HG03442 (cell line): ENCODE measurements around the gene ZNF330.

Experiments used
- ATAC-seq: cut with Tn5 transposase; IDR thresholded peaks from one replicate; pipeline ENCODE4 v1.9.1; 2021; ENCODE audit warnings: mild to moderate bottlenecking, moderate library complexity; ENCODE audit not compliant: unreplicated experiment

ZNF330 gene

DNA sequence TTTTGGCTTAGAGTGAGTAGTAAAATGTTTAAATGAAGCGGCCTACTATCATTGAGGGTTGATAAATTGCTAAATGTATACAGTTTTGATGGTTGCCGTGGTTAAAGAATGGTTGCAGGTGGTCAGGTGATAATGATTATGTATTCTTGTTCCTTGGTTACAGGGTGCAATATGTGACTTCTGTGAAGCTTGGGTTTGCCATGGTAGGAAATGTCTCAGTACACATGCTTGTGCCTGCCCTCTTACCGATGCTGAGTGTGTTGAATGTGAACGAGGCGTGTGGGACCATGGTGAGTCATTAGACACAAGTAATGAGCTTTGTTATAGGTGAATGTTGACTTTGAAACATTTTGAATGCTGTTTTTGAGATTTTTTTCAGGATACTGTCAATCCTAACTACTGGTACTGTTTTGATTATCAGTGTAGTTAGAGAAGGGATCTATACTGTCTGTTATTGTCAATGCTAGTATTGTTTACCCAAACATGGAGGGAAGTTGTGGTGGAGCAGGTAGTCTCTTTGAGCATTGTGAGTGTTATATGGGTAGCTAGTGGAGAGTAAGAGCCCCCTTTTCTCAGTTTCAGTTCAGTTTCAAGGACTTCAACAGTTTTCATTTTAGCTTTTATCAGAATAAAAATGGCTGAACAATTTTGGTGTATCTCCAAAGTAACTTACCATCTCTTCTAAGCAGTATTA, 8.9 kb downstream of the ZNF330 start:
- ATAC-seq, result peak; percentile 70

DNA sequence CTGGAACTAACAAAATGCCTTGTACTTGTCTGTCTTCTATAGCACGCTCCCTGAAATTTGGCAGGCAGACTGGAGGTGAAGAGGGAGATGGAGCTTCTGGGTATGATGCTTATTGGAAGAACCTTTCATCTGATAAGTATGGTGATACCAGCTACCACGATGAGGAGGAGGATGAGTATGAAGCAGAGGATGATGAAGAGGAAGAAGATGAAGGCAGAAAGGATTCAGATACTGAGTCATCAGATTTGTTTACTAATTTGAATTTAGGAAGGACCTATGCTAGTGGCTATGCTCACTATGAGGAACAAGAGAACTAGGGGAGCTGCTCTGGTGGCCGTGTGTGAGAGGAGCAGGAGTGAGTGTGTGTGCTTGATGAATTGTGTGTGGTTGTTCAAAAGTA, 13.0 kb downstream of the ZNF330 start:
- no peak for ATAC-seq

DNA sequence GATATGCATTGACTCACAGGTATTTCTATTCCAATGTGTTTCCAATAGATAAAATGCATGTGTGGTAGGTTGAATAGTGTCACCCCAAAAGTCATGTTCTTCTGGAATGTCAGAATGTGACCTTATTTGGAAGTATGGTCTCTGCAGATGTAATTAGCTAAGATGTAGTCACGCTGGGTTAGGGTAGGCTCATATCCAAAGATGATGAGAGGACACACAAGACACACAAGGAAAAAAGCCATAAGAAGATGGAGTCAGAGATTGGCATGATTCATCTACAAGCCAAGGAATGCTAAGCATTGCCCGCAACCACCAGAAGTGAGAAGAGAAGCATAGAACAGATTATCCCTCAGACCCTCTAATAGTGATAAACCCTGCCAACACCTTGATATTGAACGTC, 17.5 kb downstream of the ZNF330 start:
- no peak for ATAC-seq

DNA sequence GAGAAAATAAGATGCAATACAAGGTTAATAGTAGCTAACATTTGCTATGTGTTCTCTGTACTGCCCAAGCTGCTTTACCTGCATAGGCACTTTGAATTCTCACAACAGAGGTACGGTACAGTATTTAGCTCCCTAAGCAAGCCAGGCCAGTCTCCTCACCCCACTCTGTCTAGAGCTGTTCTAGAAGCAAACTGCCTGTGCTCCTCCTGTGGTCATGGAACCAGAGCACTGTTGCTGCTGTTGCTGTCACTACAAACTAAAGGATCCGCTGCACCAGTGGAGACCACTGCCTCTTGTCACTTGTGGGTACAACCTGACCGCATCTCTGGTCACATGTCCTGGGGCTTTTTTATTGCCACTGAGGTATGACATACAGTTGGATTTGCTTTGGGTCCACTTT, 19.6 kb downstream of the ZNF330 start:
- no peak for ATAC-seq

DNA sequence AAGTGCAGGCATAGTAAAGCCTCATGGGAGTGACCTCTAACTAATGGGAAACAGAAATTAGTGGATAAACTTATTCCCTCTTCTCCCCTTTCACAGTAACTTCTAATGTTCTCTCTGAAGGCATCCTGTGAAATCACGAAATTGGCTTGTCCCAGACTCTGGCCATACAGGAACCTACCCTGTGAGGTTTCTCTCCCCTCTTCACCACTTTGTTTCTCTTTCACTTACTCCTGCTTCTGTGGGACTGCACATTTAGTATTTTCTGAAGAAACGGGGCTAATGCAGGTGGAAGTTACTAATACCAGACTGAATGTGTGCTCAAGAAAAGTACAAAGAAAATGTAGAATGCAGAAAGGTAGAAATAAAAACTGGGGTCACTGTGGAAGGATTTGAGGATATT, 20.0 kb downstream of the ZNF330 start:
- no peak for ATAC-seq

DNA sequence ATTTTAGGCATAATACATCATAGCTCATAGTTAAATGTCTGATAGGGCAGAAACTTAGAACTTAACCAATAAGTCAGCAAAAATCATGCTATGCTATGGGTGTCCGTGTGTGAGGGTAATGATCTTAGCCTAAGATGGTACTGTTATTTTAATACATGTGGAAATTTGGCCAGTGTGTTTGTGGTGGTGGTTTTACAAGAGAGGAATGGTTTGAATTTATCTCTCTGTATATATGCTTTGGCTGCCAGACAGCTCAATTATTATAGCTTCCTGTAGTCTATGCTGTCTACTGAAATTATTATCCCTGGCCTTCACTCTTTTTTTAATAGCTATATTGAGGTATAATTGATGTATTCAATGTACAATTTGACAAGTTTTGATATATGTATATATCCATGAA, 21.3 kb downstream of the ZNF330 start:
- no peak for ATAC-seq

DNA sequence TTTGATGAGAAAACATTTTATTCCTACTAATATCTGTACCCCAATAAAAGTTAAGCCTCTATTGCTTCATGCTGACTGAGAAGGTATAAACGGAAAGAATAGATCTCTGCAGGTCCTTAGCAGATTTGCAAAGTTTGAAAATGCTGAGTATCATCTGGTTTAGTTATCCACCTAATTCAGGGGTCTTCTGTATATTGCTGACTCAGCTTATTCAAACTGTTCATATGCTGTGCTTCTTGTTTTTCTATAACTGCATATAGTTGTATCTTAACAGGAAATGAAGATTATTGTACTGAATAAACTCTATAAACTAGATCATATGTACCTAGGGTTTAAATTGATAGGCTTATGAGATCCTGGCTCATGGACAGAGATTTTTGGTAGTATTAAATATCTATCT, 23.7 kb downstream of the ZNF330 start:
- ATAC-seq, result no peak

DNA sequence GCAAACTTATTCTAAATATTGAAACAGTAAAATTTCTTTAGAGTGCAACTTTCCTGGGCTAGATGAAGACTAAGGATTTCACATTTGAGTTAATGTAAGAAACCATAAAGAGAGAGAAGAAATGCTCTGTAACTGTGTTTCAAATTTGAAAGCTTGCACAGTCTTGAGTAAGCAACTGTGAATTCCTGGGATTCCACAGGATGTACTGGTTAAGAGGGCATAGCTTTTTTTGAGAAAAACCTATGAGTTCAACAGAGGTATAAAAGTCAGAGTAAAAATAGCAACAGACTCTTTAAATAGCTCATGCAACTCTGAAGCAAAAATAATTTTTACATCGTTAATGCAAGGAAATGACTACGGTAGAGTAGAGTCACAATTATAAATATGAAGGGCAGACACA, 25.5 kb downstream of the ZNF330 start:
- no peak for ATAC-seq

DNA sequence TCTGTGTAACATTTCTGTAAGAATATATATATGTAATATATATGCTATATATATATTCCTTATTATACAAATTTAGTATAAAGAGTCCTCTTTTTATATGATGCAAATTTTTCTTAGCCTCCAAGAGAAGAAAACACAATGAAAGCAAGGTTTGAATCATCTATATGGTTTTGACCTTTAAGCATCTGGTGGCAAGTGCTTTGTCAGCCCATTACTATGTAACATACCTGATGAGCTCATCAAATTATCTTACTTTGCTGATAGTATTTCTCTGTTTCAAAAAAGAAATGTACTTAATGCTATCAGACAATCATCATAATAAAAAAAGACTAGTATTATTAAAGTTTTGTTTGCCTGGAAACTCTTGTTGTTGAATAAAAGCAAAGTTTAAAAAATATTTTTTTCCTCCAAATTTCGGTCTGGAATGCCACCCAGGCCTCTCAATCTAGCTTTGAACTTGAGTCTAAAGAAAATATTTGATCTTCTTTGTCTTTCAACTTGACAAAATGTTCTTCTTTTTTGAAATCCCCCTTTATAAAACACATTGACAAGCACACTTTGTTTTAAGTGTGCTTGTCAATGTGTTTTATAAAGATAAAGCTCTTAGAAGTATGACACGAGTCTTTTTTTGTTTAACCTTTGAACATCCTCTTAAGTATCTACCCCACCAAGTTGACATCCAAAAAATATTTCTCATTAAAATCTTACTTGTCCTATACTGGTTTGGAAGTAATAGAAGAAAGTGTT, 26.2 kb downstream of the ZNF330 start:
- ATAC-seq, result no peak

DNA sequence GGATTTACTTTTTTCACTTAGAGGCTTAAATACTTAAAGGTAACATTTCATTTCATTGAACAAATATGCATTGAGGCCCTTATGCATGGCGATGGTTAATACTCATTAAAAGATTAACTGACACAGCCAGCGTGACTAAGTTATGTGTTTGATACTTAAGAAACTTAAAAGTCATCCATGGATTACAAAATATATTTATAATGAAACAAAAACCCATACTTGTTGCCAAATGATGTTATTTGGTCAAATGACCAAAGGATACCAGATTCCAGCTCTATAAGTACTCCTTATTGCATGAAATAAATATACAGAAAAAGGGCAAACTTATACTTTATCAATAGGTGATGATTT, 26.7 kb downstream of the ZNF330 start:
- no peak for ATAC-seq

DNA sequence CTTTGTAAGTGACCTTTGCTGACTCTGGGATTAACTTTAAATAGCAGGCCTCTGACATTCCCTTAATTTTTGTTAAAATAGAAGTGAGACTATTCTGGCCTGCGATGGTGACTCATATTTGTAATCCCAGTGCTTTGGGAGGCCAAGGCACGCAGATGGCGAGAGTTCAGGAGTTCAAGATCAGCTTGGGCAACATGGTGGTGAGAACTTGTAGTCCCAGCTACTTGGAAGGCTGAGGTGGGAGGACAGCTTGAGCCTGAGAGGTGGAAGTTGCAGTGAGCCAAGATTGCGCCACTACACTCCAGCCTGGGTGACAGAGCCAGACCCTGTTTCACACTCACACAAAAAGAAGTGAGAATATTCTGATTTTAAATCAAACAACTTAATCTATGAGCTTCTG, 27.3 kb downstream of the ZNF330 start:
- ATAC-seq, result no peak

DNA sequence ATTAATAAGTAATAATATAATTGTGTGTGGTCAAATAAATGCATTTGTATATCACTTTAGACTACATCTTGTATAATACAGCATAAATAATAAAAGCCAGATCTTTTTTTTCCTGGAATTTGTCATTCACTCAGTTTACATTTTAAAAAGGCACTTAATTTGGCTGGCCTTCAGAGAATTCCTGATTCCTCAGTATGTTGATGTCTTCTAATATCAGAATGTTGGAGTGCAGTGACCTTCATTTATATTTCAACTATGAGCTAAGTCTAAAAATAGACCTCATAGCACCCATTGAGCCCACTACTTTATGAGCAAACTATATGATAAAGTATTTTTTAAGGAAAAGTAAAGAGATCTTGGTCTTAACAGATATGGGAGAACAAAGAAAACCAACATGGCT, 27.8 kb downstream of the ZNF330 start:
- ATAC-seq, result no peak

DNA sequence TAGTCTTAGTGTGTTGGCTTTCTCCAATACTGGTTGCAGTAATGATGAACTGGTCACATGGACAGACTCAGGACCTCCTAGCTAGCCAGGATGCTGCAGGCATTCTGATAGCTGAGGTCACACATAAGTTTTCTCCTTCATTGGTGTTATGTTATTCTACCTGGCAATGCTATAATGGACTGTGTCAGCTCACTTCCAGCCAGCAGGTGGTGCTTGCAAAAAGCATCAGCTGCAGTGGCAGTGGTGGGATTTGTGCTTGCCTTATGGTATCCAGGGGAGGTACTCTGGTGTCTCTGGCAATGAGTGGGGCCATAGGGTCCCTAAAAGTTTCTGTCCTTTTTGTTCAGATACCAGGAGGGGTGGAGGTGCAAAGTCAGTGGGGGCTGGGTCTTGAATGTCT, 33.6 kb downstream of the ZNF330 start:
- no peak for ATAC-seq

DNA sequence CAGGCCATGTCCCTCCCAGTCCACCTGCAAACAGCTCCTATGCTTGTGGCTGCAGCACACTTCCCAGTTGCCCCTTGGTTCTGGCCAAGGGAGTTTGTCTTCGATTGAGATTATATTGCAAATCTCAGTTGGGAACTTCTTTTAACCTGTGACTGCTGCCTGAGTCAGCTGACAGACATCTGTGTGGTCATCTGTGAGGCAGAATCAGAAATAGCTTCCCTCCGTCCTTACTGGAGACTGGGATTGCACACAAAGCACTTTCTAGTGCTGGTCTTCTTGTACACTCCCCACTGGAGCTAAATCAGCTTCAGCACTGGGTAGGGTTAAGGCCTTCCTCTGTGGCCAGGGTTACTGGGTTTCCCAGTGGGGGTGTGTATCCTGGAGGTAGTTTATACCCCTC, 34.3 kb downstream of the ZNF330 start:
- ATAC-seq, result no peak

DNA sequence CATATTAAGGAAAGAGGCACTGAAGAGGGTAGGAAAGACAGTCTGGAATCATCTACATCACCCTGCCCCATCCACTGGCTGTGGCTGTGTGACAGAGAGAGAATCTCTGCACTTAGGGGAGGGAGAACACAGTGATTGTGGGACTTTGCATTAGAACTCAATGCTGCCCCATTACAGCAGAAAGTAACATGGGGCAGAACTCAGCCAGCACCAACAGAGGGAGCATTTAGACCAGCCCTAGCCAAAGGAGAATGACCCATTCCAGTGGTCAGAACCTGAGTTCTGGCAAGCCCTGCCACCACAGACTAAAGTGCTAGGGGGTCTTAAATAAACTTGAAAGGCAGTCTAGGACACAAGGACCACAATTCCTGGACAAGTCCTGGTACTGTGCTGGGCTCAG, 37.9 kb downstream of the ZNF330 start:
- ATAC-seq, result no peak

DNA sequence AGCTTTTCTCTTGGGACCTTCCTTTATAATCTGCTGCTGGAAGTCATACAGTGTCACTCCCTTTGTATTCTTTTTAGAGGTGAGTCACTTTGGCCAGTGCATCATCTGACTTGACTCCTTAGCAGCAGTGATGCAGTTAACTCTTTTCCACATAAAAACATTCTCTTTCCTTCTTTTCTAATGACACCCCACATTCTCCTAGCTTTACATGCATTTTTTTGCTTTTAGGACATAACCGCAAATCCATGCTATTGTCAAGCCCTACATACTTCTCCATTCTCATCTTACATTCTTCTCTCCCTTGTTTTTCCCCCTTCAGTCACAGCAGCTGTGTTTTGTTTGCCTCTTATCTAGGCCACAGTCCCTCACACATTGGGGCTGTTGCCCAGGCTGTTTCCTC, 55.1 kb downstream of the ZNF330 start:
- ATAC-seq, result no peak

DNA sequence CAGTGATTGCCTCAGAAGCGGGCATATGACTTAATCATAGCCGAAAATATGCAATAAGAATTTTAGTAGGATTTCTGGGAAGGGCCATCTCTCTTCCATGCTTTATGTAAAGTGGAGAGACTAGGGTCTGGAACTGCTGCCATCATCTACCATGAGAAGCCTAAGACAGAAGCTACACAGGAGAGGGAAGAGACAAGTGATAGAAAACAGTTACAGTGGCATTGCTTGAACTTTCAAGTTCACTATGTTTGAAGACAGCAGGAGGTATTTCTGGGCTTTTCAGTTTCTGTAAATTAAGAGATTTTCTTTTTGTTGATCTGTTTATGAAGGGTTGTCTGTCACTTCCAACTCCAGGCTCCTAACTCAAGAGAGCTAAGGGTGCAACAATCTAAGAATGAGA, 62.5 kb downstream of the ZNF330 start:
- no peak for ATAC-seq

DNA sequence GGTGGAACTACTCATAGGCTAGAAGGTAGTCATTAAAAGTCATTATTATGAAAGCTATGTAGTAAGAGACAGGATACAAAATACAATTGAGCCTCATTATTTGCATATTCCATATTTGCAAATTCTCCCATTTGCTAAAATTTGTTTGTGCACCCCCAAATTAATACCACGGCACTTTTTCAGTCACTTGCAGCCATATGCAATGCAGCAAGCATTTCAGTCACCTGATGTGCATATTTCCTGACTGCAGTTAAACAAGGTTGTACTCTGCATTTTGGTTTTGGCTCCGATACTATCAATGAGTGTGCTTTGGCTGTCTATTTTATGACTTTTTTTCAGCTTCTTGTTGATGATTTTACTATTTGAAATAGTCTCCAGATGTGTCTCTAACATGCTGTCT, 62.9 kb downstream of the ZNF330 start:
- no peak for ATAC-seq
